ENCODE results near the gene SGSM2.

The SGSM2 gene

DNA sequence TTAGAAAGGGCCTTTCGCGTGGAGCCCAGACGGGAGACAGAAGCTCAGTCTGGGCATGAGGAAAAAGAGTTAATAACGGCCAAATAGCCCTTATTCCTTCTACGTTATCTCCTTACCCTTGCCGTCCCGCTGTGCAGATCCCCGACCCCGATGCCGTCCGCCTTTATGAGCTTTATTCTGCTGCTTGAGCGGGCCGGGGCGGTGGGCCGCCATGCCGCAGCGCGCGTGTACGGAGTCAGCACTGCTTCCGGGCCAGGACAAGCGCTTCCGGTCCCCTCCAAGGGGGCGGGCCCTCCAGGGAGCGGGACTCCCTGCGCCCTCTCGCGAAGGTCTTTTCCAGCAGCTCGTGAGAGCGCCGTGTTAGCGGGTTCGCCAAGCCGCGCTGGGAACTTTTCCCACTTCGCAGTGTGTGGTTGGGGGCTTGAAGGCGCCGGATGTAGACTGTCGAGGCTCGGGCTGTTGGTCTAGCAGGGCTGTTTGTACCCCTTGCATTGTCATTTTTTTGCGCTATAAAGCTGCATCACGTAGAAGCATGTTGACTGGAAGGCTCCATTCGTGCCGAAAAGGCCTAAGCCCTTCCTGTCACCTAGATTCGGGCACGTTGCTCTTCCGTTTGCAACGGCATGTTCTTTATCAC, 968 bp upstream of the SGSM2 start, which contains the start of gene TSR1:
Gene TSR1, minus strand, starts transcription at position 243 of the 637 bp plus-strand sequence. Its CDS starts 30 bp downstream, at position 213.
- peaks cover 12% of the 10 kb centered on the region for H3F3A ChIP-seq (ENCODE audit: insufficient read depth, low read length)
- H3K27me3 ChIP-seq (replicated peaks; ENCODE audit: insufficient read depth, low read length), result no peaks in the 10 kb centered on the region
- H3K27ac ChIP-seq (ENCODE audit: low read length), result peak within 1 kb of the TSS; percentile 53
- peaks cover 28% of the 10 kb centered on the region for H3K36me3 ChIP-seq (replicated peaks; ENCODE audit: insufficient read depth, low read length)
- peak within 1 kb of the TSS; percentile 97 for H2AFZ ChIP-seq (ENCODE audit: low read length)
- peaks cover 12% of the 10 kb centered on the region; the same call in 1 of the 2 replicates for H3K4me1 ChIP-seq (ENCODE audit: low read length)
- no peaks in the 10 kb centered on the region for H3K9me2 ChIP-seq (replicated peaks; ENCODE audit: insufficient read depth, low read length)
- no peaks in the 10 kb centered on the region for H3K9me3 ChIP-seq (replicated peaks; ENCODE audit: insufficient read depth, low read length)
- peak; percentile 92 for DNase-seq
- peaks cover 47% of the 10 kb centered on the region for H3K79me2 ChIP-seq (ENCODE audit: low read length)
- no peak for TF ChIP-seq EZH2 (optimal IDR thresholded peaks at IDR 0.05; ENCODE audit: low read depth, low read length)
- no peak for TF ChIP-seq EZH2phosphoT487 (IDR thresholded peaks at IDR 0.05; ENCODE audit: low read length)
- TF ChIP-seq CTCF (IDR thresholded peaks at IDR 0.05; ENCODE audit: low read length), result peak; percentile 23
- peak within 1 kb of the TSS; percentile 86 for H3K9ac ChIP-seq (ENCODE audit: low read length)
- peak within 1 kb of the TSS; percentile 85 for H3K4me3 ChIP-seq (ENCODE audit: low read length)
- H3K4me2 ChIP-seq (ENCODE audit: low read depth, low read length), result peak within 1 kb of the TSS; percentile 100
- no peaks in the 10 kb centered on the region for H4K20me1 ChIP-seq (ENCODE audit: insufficient read depth, low read length)

GRCh38 chr17:2337544-2338314, 428 bp downstream of the SGSM2 start:
- Histone ChIP-seq H3K4me1 (ENCODE audit: low read length) (peaks cover 12% of the 10 kb centered on the region; the same call in 1 of the 2 replicates), H3K9me3 (replicated peaks; ENCODE audit: insufficient read depth, low read length) (no peaks in the 10 kb centered on the region), H3K36me3 (replicated peaks; ENCODE audit: insufficient read depth, low read length) (peaks cover 17% of the 10 kb centered on the region), H3K79me2 (ENCODE audit: low read length) (peaks cover 36% of the 10 kb centered on the region), H3K4me2 (ENCODE audit: low read depth, low read length) (peak overlapping the region; percentile 77), H3K9ac (ENCODE audit: low read length) (peak overlapping the region; percentile 18; the same call in 1 of the 2 replicates), H3K27ac (ENCODE audit: low read length) (no peak overlapping the region), H3F3A (ENCODE audit: insufficient read depth, low read length) (peaks cover 12% of the 10 kb centered on the region), H2AFZ (ENCODE audit: low read length) (peak overlapping the region; percentile 67), H4K20me1 (ENCODE audit: insufficient read depth, low read length) (no peaks in the 10 kb centered on the region), H3K9me2 (replicated peaks; ENCODE audit: insufficient read depth, low read length) (no peaks in the 10 kb centered on the region), H3K4me3 (ENCODE audit: low read length) (peak overlapping the region; percentile 85), H3K27me3 (replicated peaks; ENCODE audit: insufficient read depth, low read length) (no peaks in the 10 kb centered on the region)
- no peak for TF ChIP-seq EZH2phosphoT487 (IDR thresholded peaks at IDR 0.05; ENCODE audit: low read length)
- no peak for TF ChIP-seq CTCF (IDR thresholded peaks at IDR 0.05; ENCODE audit: low read length)
- TF ChIP-seq EZH2 (optimal IDR thresholded peaks at IDR 0.05; ENCODE audit: low read depth, low read length), result no peak
- peak; percentile 40 for DNase-seq

DNA sequence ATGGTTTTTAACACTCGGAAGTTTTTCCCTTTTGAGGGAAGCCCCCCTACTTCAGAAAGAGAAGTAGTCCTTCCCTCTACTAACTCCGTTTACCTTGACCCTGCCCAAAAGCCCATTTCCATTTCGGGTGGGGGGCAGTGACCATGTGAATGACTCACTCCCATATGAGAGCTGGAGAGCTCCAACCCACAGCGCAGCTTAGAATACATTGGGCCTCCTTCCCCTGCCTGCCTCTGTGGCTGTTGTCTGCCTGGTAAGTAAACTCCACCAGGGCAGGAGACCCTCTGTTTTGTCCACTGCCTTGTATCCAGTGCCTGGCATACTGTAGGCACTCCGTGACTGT, 985 bp downstream of the SGSM2 start:
- H3K79me2 ChIP-seq (ENCODE audit: low read length), result peaks cover 31% of the 10 kb centered on the region
- no peaks in the 10 kb centered on the region for H3K9me2 ChIP-seq (replicated peaks; ENCODE audit: insufficient read depth, low read length)
- no peaks in the 10 kb centered on the region for H3K9me3 ChIP-seq (replicated peaks; ENCODE audit: insufficient read depth, low read length)
- H3F3A ChIP-seq (ENCODE audit: insufficient read depth, low read length), result peaks cover 7% of the 10 kb centered on the region
- H3K4me2 ChIP-seq (ENCODE audit: low read depth, low read length), result peak overlapping the region; percentile 77
- no peak overlapping the region for H3K27ac ChIP-seq (ENCODE audit: low read length)
- no peaks in the 10 kb centered on the region for H3K27me3 ChIP-seq (replicated peaks; ENCODE audit: insufficient read depth, low read length)
- H3K36me3 ChIP-seq (replicated peaks; ENCODE audit: insufficient read depth, low read length), result peaks cover 12% of the 10 kb centered on the region
- H4K20me1 ChIP-seq (ENCODE audit: insufficient read depth, low read length), result no peaks in the 10 kb centered on the region
- peaks cover 12% of the 10 kb centered on the region; the same call in 1 of the 2 replicates for H3K4me1 ChIP-seq (ENCODE audit: low read length)
- H3K9ac ChIP-seq (ENCODE audit: low read length), result no peak overlapping the region; the same call in 1 of the 2 replicates
- TF ChIP-seq CTCF (IDR thresholded peaks at IDR 0.05; ENCODE audit: low read length) (no peak), EZH2phosphoT487 (IDR thresholded peaks at IDR 0.05; ENCODE audit: low read length) (no peak)
- DNase-seq, result no peak
- H3K4me3 ChIP-seq (ENCODE audit: low read length), result peak overlapping the region; percentile 85
- H2AFZ ChIP-seq (ENCODE audit: low read length), result peak overlapping the region; percentile 67
